AG04449 (cell line): ENCODE measurements around the gene FAM83C.
"Not testable (repeated sequence)": the region's sequence is repeated elsewhere in the genome, so short reads cannot be mapped to it uniquely, and the experiment has no call there.

Experiments used
- CTCF ChIA-PET: fragments of 350-600 bp; formaldehyde crosslinking; extraction: SDS; loops from one replicate; lab custom pipeline; 2021; ENCODE audit warnings: antibody characterized with exemption; lab: Yijun Ruan, JAX
- POLR2A ChIA-PET: fragments of 400-600, 350-600 bp; formaldehyde crosslinking; extraction: SDS; loops from one replicate; lab custom pipeline; 2020; ENCODE audit warnings: antibody characterized with exemption, inconsistent platforms; lab: Yijun Ruan, JAX
- DNase-seq: peaks from one replicate; pipeline ENCODE4 v3.0.0-alpha.2; 2010; ENCODE audit warnings: low read depth, low spot score
- H3K4me3 ChIP-seq: 2 replicates; pipeline ENCODE4 v1.5.1; 2011; ENCODE audit warnings: low read depth, mild to moderate bottlenecking, control low read depth, low read length
- CTCF ChIP-seq: IDR thresholded peaks from one replicate; pipeline ENCODE4 v1.5.1; 2011; ENCODE audit warnings: mild to moderate bottlenecking, moderate library complexity, low read length, control low read depth, inconsistent platforms; ENCODE audit not compliant: insufficient read depth; ENCODE audit errors: missing control alignments

Gene FAM83C

DNA sequence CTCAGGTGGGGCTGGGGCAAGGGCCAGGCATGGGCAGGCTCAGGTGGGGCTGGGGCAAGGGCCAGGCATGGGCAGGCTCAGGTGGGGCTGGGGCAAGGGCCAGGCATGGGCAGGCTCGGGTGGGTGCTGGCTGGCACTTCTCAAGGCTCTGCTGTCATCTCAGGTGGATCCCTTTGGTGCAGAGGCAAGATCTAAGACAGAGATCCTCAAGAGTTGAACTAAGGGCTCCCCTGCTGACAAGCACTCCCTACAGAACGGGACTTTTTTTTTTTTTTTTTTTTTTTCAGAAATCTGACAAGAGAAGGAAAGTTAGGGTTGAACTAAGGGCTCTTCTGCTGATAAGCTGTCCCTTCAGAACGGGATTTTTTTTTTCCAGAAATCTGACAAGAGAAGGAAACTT, 39.2 kb downstream of the FAM83C start:
- H3K4me3 ChIP-seq, result no peak overlapping the region
- no peak for TF ChIP-seq CTCF
- no peak for DNase-seq
- POLR2A ChIA-PET, result no interaction called here
- CTCF ChIA-PET, result no interaction called here

GRCh38 chr20:35252598-35252997, 39.6 kb downstream of the FAM83C start:
- CTCF ChIA-PET, H3K4me3 ChIP-seq, POLR2A ChIA-PET, DNase-seq: not testable (repeated sequence)

GRCh38 chr20:35252037-35252461, 40.2 kb downstream of the FAM83C start:
- no peak for TF ChIP-seq CTCF
- CTCF ChIA-PET, result interaction anchor here (0.7 kb wide), 1 partner anchor 156 kb away, joined by 3 read pairs; no protein-coding TSS in a partner anchor
- H3K4me3 ChIP-seq, result no peak overlapping the region
- POLR2A ChIA-PET, result no interaction called here
- DNase-seq, result no peak

GRCh38 chr20:35251613-35251940, 40.6 kb downstream of the FAM83C start:
- ChIA-PET CTCF (interaction anchor here (0.7 to 0.8 kb wide), 2 partner anchors 18 to 155 kb away, joined by 3 read pairs; no protein-coding TSS in a partner anchor), POLR2A (no interaction called here)

DNA sequence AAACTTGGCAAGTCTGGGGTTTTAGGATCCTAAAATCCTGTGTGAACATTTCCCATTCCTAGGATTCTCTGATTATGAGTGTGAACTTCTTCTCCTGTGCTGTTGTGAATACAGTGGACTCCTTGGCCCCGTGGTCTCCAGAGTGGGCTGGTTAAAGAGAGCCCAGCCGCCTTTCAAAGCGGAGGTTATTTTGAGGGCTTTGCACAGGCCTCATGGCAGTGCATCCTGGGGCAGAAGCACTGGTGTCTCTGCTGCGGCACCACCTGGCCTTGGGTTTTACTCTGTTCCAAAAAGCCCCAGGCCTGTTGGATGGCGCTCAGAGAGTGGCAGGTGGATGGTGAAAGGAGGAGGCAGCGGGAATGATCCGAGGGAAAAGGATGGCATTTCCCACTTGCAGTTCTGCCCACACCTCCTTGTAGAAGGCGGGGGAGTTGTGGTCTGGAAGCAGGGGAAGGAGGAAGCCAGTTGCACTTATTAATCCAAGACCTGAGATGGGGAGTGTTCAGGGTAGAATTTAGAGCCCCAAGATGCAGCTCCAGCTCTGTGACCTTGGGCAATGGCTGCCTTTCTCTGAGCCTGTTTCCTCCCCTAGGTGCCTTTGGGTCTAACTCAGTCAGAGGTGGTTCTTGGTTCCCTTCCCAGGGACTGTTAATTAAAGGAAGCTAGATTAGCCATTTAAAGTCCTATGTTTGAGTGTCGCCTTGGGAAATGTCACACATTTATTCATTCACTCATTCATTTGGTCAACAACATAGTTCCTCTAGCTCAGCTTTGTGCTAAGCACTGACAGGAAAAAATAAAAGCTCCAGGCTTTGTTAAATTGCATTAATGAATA, 43.4 kb downstream of the FAM83C start:
- no peak for DNase-seq
- ChIA-PET POLR2A (no interaction called here), CTCF (interaction anchor here (1.0 to 1.8 kb wide), 5 partner anchors 9 to 40 kb away, joined by 3 to 5 read pairs (median 4); no protein-coding TSS in a partner anchor)
- no peak for TF ChIP-seq CTCF
- H3K4me3 ChIP-seq, result no peak overlapping the region

More at GRCh38 chr20:35251613-35251940, 40.6 kb downstream of the FAM83C start:
- no peak overlapping the region for H3K4me3 ChIP-seq
- TF ChIP-seq CTCF, result no peak
- DNase-seq, result no peak

DNA sequence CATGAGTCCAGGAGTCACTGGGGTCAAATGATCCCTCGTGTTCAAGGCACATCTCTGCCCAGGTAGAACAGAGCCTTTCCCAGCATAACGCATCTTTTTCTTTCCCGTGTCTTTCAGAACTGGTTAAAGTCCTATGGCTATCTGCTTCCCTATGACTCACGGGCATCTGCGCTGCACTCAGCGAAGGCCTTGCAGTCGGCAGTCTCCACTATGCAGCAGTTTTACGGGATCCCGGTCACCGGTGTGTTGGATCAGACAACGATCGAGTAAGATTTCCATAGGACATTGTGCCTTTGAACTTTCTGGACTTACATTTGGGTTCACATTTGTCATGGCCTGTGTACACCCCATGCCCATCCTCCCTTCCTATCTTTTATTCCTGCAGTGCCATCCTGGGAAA, 45.5 kb downstream of the FAM83C start:
- ChIA-PET POLR2A (no interaction called here), CTCF (interaction anchor here (0.9 to 1.7 kb wide), 2 partner anchors 19 to 102 kb away, joined by 3 to 4 read pairs; no protein-coding TSS in a partner anchor)
- H3K4me3 ChIP-seq, result no peak overlapping the region
- DNase-seq, result no peak
- no peak for TF ChIP-seq CTCF
